Skeletal muscle satellite cell (primary cell): Measurements from ENCODE around the gene RMI2.

ENCODE experiments used
- H3K27me3 ChIP-seq: 2 replicates; pipeline ENCODE4 v1.7.0; 2013; ENCODE audit warnings: low read length; ENCODE audit not compliant: control insufficient read depth, insufficient read depth
- H3K36me3 ChIP-seq: 2 replicates; pipeline ENCODE4 v1.7.0; 2013; ENCODE audit warnings: mild to moderate bottlenecking, control low read depth, low read length; ENCODE audit not compliant: insufficient read depth
- H3K4me1 ChIP-seq: 2 replicates; pipeline ENCODE4 v1.7.0; 2013; ENCODE audit warnings: low read length; ENCODE audit not compliant: control insufficient read depth, insufficient read depth
- H3K4me2 ChIP-seq: 2 replicates; pipeline ENCODE4 v1.7.0; 2013; ENCODE audit warnings: mild to moderate bottlenecking, low read length
- H3K4me3 ChIP-seq: 2 replicates; pipeline ENCODE4 v1.7.0; 2013; ENCODE audit warnings: low read length
- H3K9ac ChIP-seq: 2 replicates; pipeline ENCODE4 v1.7.0; 2013; ENCODE audit warnings: mild to moderate bottlenecking, low read depth, low read length, moderate library complexity
- H3K9me3 ChIP-seq: replicated peaks from 2 replicates; pipeline ENCODE4 v1.7.0; 2013; ENCODE audit warnings: mild to moderate bottlenecking, control low read depth, low read length

RMI2 gene

GRCh38 chr16:11313493-11314308, 31.6 kb upstream of the RMI2 start:
- Histone ChIP-seq H3K4me3 (no peak overlapping the region), H3K4me2 (no peak overlapping the region), H3K9ac (no peak overlapping the region), H3K9me3 (no peaks in the 10 kb centered on the region), H3K27me3 (peaks cover 10% of the 10 kb centered on the region), H3K36me3 (no peaks in the 10 kb centered on the region), H3K4me1 (peaks cover 19% of the 10 kb centered on the region)

- H3K9ac ChIP-seq: no peak overlapping the region
- no peaks in the 10 kb centered on the region for H3K36me3 ChIP-seq
- H3K4me2 ChIP-seq: no peak overlapping the region
- H3K9me3 ChIP-seq: no peaks in the 10 kb centered on the region
- H3K27me3 ChIP-seq: peaks cover 7% of the 10 kb centered on the region
- H3K4me1 ChIP-seq: peaks cover 19% of the 10 kb centered on the region
- no peak overlapping the region for H3K4me3 ChIP-seq
Measured at GRCh38 chr16:11314309-11314894, 30.9 kb upstream of the RMI2 start.

GRCh38 chr16:11315510-11315909, 29.7 kb upstream of the RMI2 start:
- no peak overlapping the region for H3K4me3 ChIP-seq

GRCh38 chr16:11316331-11317015, 28.8 kb upstream of the RMI2 start:
- Histone ChIP-seq H3K27me3 (peaks cover 3% of the 10 kb centered on the region), H3K4me3 (no peak overlapping the region), H3K4me2 (no peak overlapping the region), H3K9me3 (no peaks in the 10 kb centered on the region), H3K36me3 (no peaks in the 10 kb centered on the region), H3K4me1 (peaks cover 19% of the 10 kb centered on the region), H3K9ac (no peak overlapping the region)

More at GRCh38 chr16:11315510-11315909, 29.7 kb upstream of the RMI2 start:
- Histone ChIP-seq H3K9ac (no peak overlapping the region), H3K36me3 (no peaks in the 10 kb centered on the region), H3K9me3 (no peaks in the 10 kb centered on the region), H3K27me3 (peaks cover 3% of the 10 kb centered on the region), H3K4me2 (no peak overlapping the region), H3K4me1 (peaks cover 19% of the 10 kb centered on the region)

- H3K9ac ChIP-seq: no peak overlapping the region
- no peak overlapping the region for H3K4me3 ChIP-seq
- no peaks in the 10 kb centered on the region for H3K36me3 ChIP-seq
- H3K4me1 ChIP-seq: peaks cover 4% of the 10 kb centered on the region
- peaks cover 3% of the 10 kb centered on the region for H3K27me3 ChIP-seq
- no peaks in the 10 kb centered on the region for H3K9me3 ChIP-seq
- no peak overlapping the region for H3K4me2 ChIP-seq
Measured at GRCh38 chr16:11318817-11319216, 26.4 kb upstream of the RMI2 start.

GRCh38 chr16:11319529-11320146, 25.6 kb upstream of the RMI2 start:
- Histone ChIP-seq H3K9me3 (no peaks in the 10 kb centered on the region), H3K9ac (no peak overlapping the region), H3K27me3 (peaks cover 3% of the 10 kb centered on the region), H3K36me3 (no peaks in the 10 kb centered on the region), H3K4me3 (no peak overlapping the region), H3K4me1 (peaks cover 4% of the 10 kb centered on the region), H3K4me2 (no peak overlapping the region)

GRCh38 chr16:11320170-11320569, 25.1 kb upstream of the RMI2 start:
- Histone ChIP-seq H3K27me3 (peaks cover 3% of the 10 kb centered on the region), H3K36me3 (no peaks in the 10 kb centered on the region), H3K9me3 (no peaks in the 10 kb centered on the region), H3K4me1 (peaks cover 4% of the 10 kb centered on the region), H3K4me3 (no peak overlapping the region), H3K9ac (no peak overlapping the region), H3K4me2 (no peak overlapping the region)

- Histone ChIP-seq H3K9me3 (no peaks in the 10 kb centered on the region), H3K4me3 (no peak overlapping the region), H3K9ac (no peak overlapping the region), H3K4me2 (no peak overlapping the region), H3K27me3 (no peaks in the 10 kb centered on the region), H3K4me1 (no peaks in the 10 kb centered on the region), H3K36me3 (no peaks in the 10 kb centered on the region)
Measured at GRCh38 chr16:11321662-11322061, 23.6 kb upstream of the RMI2 start.

- peaks cover 3% of the 10 kb centered on the region for H3K4me1 ChIP-seq
- H3K27me3 ChIP-seq: no peaks in the 10 kb centered on the region
- H3K9ac ChIP-seq: no peak overlapping the region
- H3K36me3 ChIP-seq: no peaks in the 10 kb centered on the region
- H3K9me3 ChIP-seq: no peaks in the 10 kb centered on the region
- no peak overlapping the region for H3K4me2 ChIP-seq
- no peak overlapping the region for H3K4me3 ChIP-seq
Measured at GRCh38 chr16:11322823-11323222, 22.4 kb upstream of the RMI2 start.

GRCh38 chr16:11323551-11324336, 21.5 kb upstream of the RMI2 start:
- Histone ChIP-seq H3K4me2 (no peak overlapping the region), H3K27me3 (no peaks in the 10 kb centered on the region), H3K4me3 (no peak overlapping the region), H3K36me3 (no peaks in the 10 kb centered on the region), H3K4me1 (peaks cover 11% of the 10 kb centered on the region), H3K9me3 (no peaks in the 10 kb centered on the region), H3K9ac (no peak overlapping the region)
